ENCODE results near the gene PARP12.

PARP12 gene

DNA sequence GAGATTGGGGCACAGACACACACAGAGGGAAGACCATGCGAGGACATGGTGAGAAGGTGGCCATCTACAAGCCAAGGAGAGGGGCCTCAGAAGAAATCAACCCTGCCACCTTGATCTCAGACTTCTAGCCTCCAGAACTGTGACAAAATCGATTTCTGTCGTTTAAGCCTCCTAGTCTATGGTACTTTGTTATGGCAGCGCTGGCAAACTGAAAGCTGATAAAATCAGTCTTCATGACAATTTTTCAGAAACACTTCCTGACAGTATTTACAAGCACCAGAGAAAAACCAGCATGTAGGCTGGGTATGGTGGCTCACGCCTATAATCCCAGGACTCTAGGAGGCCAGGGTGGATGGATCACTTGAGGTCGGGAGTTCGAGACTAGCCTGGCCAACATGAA is 4.2 kb downstream of the PARP12 start:
- DNase-seq = no peak

DNA sequence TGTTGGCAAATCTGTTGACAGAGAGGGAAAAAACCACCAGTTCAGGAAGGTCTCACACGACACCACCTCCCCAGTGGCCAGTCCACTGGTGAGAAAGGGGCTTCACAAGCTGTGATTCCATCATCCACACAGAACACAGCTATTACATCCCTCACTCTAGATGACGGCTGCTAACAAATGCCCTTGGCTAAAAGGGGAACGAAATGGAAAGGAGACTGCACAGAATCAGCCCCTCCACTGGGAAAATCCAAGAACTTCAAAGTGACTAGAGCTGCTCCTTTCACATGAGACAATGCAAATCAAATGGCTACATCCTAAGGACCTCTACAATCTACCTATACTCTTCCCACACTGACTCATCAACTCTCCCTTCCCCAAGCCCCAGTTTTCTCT is 5.6 kb downstream of the PARP12 start:
- no peak for DNase-seq

DNA sequence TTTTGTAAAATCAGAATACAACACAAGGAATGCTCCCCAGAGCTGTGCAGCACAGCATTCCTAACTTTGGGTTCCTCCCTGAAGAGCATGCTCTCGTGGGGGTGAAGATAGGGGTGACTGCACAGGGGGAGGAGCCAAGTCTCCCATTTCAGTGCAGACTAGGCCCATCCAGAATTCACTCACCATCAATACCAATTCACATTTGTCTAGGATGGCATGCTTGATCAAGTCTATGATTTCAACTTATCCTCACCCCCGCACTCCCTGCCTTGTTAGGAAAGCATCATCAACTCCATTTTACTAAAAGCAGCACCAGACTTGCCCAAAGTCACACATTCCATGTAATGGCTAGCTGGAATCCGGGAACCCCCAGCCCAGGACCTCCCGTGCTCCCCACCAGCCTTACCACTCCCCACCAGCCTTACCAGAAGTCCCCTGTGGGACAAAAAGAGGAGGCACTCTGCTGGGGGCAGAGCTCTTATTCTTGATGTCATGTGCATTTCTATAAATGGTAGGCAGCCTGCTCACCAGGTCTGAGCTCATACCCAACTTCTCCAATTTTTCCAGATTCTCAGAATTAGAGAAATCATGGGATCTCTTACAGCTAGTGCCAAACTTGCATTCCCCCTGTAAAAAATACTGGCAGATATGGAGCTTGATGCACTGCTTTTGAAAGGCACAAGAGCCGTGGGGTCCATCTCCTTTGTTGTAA is 6.2 kb downstream of the PARP12 start:
- DNase-seq = no peak

DNA sequence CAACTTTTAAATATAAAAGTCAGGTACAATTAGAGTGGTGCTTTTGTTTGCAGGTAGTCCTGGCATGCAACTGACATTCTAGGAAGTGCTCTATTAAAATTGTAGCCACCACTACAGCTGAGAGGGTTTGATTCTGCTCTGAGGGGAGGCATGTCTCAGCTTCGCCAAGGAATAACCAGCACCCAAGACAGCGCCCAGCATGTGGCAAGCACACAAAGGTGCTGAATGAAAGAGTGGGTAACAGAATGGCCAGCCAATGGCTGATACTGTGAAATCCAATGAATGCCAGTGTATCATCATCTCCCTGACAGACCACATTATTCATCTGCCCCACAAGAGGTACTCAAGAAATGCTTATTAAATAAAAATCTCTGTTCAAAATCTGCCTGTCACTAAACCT is 6.9 kb downstream of the PARP12 start:
- DNase-seq = no peak

DNA sequence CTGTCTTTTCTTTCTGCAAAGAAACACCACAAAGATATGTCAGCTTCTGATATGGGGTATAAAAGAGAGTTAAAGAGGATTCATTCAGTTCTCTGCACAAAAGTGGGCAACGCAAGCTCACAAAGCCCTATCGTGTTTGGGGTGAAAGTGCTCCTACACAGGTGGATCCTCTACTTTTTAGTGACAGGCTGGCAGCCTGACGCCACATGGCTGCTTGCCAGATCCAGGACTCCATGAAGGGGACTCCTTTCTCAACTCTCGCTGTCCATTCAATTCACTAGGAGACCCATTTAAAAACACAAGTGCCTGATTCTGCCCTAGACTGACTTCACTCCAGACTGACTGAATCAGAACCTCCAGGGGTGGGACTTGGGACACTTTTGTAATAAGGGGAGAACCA is 8.0 kb downstream of the PARP12 start:
- DNase-seq = no peak

DNA sequence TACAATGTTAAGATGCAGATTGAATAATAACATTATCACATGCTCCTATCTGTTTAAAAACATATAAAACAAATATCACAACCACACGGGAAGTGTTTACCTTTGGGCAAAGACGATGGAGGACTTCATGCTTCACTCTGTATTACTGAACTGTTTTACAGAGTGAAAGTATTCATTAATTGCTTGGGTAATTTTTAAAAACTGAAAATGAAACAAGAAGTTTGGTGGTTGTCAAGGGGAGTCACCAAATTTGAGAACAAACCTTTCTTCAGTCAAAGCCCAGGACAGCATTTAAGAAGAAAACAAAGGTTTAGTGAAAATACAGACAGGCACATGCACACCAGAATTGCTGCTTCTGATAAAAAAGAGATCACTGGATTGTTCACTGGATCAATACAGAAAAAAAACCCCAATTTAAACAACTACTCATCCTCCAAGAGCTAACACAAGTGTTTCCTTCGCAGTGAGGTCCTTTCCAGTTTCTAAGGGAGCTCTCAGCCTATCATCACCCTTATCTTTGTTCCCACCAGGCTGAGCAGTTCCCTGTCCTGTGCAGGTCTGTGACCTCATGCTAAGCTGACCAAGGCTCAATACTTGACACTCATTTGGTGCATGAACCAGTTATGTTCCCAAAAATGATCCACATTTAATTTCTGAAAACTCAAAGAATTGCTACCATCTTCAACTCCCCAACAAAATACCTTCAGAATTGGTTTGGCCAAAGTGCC is 8.8 kb downstream of the PARP12 start:
- DNase-seq = no peak

DNA sequence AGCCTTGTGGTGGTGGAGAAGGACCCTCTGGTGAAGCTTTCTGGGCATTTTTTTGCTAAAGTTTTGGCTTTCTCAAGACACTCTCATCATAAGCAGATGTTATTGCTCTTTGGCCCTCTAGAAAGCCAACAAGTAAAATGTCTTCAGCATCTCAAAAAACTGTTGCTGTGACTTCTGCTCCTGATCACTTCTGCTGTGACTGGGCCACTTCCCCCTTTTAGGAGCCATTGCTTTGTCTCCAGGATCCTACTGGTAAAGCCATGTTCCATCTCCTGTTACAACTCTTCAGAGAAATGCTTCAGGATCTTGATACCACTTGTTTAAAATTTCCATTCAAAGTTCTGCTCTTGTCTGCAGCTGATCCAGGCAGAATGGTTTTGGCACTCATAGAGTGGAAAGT is 10.9 kb downstream of the PARP12 start:
- no peak for DNase-seq

DNA sequence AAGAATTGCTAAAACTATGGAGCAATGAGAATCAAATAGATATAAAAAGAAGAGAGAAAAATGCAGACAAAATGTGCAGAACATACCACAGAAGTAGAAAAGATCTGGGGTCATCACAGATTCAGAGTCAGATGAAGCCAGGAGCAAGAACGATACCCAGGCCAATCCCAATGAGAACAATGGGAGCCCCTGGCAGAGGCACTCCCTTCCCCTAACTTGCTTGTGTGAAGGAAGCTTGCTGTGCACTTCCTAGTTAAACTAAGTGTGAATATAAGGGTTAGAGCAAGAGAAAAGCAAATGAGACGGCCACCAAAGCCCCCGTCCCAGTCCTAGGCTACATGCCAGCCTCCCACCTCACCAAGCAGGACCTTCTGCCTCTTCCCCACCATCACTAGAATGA is 12.7 kb downstream of the PARP12 start:
- DNase-seq = no peak

DNA sequence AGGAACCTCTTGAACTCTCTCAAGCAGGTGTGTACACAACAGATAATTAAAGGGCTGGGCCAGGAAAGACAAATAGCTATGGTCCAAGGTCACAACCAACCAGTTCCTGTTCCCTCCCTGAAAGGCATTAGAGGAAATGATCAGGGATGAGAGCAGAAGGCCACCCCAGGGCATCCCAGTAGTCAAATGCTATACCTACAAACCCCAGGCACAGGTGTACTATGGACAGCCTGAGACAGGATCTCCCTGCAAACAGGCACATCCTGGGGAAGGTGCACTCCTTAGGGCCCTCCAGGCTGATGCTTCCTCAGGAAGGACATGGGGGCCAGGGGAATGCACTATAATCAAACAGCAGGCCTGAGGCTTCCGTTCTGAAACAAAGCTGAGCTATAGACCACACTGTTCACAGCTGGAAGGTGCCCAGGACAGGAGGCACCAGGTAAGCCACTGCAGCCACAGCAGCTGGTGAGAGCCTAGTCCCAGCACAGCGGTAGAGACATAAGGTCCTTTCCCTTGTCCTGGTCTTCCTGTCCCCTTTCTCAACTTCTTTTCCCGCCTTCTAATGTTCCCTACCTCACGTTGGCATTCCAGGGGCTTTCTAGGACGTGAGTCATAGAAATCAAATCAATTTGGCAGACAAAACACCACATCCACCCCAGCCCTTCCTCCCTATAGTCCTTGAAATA is 13.3 kb downstream of the PARP12 start:
- no peak for DNase-seq

DNA sequence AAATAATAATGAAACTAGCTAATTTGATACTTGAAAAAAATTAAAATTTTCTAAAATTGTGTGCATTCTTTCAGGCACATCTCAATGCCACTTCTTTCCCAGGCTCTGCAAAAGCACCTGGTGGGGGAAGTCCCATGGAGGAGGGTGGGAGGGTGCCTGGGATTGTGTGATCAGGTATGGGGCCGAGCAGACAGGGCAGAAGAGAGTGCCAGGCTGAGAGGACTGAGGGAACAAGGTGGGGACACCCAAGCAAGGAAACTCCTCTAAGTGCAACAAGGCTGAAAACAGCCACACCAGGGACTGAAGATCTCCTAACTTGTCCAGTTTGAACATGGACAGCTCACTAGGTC is 13.8 kb downstream of the PARP12 start:
- DNase-seq = no peak

DNA sequence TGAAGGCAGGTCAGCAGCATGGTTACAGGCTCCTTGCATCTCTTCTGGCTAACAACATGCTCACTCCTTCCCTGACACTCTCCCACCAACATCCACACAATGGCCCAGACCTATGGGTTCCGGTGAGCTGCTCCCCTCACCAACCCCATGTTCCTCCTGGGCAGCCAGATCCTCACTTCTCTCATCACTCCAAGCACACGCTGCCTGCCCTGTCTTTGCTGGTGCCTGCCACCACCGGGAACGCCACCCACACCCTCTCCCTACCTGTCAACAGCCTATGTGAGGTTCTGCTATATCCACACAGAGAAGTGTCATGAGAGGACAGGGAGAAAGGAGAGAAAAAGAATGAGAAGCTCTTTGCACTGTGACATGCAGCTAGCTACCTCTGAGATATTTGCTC is 14.6 kb downstream of the PARP12 start:
- no peak for DNase-seq

DNA sequence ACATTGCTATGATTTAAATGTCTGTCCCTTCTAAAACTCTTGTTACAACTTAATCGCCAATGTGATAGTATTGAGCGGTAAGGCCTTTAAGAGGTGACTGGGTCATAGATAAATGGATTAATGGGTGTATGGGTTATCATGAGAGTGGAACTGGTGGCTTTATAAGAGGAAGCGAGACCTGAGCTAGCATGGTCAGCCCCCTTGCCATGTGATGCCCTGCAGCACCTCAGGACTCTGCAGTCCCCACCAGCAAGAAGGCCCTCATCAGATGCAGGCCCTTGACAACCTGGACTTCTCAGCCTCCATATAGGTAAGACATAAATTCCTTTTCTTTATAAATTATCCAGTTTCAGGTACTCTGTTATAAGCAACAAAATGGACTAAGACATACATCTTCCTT is 15.6 kb downstream of the PARP12 start:
- DNase-seq = no peak

DNA sequence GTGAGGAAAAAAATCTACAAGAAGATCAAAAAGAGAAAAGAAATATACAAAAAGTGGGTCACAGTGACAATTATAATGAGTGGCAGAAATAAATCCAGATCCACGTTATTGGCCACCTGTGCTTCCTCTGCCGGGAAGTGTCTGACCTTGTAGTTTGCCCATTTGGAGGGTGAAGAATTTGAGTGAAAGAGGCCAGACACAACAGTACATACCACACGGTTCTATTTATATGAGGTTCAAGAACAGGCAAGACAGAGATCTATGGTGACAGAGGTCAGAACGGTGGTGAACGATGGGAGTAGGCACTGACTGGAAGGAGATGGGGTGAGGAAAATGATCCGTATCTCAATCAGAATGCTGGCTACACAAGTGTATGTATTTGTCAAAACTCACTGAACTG is 17.1 kb downstream of the PARP12 start:
- DNase-seq = no peak

DNA sequence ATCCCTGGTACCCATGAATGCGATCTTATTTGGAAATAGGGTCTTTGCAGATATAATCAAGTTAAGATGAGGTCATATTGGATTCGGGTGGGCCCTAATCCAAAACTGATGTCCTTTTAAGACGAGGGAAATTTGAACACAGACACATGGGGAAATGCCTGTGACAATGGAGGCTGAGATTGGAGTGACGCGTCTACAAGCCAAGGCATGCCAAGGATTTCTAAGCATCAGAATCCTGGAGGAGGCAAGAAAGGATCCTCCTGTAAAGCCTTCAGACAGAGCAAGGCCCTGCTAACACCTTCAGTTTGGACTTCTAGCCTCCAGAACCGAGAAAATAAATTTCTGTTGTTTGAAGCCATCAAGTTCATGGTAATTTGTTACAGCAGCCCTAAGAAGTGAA is 18.5 kb downstream of the PARP12 start:
- no peak for DNase-seq

DNA sequence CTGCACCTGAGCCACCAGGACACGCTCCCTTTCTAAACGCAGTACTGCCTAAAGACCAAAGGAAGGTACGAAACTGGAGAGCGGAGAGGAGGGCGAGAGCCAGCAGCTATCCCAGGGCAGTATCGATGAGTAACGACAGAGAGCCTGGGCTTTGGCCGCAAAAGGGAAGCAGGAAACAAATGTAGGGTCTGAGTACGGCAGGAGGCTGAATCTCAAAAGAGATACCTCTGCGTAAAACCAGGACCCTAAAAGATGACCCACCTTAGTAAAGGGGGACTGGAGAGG is 20.4 kb downstream of the PARP12 start:
- DNase-seq = no peak

DNA sequence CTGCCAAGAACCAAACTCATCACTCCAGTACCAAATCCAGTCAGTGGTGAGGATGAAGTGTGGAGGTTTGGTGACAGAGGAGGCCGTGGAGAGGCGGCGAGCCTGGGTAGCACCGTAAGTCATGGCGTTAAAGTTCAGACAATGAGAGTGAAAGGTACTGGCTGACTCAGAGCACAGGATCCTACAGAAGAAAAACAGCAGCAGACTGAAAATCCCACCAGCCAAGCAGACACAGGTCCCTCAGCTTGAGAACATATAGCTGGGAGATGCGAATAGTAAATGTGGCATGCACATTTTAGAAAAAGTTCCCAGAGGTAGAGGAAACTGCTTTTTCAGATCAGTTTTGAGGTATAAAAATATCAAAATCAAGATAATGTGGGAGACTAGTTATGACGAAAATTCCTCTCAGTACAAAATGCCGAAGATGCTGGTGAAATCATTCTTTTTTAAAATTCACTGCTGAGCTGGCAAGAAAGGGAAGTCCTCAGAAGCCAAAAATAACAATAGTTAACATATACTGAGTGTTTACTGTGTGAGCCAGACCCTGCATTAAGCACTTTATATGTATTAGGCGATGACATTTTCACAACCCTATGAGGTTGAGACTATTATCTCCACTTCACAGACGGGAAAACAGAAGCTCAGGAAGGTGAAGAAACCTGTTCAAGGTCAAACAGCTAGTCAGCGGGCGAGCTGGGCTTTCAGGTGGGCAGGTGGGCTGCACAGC is 20.9 kb downstream of the PARP12 start:
- DNase-seq = no peak

DNA sequence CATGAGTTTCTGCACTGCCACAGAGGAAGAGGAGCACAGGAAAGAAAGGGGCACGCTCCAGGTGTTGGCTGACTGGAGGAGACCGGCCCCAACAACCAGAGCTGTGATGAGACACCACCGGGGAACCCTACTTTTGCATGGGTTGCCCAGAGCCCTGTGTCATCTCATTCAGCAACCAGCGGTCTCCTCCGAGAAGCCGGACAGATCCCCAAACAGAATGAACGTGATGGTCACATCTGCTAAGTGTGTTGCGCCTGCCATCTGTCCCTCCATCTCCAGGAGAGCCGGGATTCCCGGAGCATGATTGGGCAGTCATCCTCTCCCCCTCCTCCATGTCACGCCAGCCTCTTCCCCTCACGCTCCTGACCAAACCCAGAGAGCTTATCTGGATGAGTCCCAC is 22.9 kb downstream of the PARP12 start:
- DNase-seq = no peak

DNA sequence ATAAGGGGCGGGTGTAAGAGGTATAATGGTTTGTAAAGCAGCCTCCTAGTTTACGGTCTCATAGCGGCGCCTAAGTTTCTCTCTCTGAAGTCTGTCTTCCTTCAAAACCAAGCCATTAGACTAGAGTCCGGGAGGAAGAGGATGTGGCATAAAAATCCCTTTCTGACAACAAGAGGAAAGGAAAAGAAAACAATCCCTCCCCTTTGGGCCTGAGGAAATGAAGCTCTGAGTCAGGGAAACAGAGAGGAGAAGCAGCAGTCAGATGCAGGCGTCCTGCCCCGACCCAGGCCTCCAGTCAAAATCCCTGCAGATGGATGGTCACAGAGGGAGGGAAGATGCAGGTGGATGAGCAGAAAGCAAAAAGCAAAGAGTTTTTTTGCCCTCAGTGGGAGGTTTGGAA is 23.7 kb downstream of the PARP12 start:
- no peak for DNase-seq

DNA sequence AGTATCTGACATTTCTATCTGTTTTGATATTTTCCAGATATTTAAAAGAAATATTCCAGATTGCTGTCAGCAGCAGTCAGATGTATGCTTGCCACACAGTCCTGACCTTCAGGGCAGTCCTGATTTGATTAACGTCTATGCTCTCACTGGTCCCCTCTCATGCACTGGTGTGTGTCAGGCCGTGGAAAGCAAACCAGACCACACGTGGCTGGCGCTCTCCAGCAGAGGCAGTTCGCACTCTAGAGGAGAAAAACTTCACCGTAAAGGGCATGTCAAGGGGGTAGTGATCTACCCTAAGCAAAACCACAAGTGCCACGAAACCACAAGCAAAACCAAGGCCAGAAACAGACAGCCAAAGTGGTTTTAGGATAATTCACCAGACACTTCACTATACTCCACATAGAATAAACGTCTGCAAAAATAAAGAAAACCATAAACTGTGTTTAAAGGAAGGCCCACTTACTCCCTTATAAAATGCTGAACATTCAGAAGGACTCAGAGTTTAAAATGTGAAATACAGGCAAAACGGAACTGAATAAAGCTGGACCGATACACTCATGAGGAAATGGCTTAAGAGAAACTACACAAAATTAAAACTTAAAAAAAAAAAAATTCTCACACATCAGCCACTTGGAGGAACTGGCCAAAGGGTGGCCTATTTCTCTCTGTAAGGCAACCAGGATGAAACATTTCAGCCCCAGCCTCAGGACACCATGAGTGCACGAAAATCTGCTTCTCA is 26.4 kb downstream of the PARP12 start:
- DNase-seq = no peak

DNA sequence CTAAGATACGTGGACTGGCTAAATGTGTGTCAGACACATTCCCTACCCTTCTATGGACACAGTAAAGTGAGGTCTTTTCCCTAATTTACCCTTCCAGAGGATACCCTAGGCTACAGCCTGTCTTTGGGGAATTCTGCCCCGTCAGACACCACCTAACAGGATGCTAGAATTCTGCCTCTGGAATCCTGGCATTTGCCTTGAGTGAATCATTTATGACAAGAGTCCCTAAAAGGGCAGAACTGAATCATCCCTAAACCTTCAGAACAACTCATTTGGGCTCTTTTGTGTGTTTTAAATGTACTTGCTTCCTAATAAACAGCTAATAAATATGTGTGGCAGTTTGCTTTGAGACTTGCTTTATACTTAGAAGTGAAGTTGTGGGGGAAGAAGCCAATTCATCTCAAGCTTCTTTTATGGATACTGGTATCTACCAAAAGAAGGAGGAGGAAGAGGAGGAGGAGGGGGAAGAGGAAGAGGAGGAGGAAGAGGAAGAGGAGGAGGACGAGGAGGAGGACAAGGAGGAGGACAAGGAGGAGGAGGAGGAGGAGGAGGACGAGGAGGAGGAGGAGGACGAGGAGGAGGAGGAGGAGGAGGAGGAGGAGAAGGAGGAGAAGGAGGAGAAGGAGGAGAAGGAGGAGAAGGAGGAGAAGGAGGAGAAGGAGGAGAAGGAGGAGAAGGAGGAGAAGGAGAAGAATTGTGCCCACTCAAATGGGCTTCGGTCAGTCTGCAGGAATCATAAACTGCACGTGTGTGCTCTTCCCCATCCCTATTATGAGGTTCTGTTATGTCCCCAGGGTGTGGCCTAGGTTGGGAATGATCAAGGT is 27.1 kb downstream of the PARP12 start:
- DNase-seq = no peak

DNA sequence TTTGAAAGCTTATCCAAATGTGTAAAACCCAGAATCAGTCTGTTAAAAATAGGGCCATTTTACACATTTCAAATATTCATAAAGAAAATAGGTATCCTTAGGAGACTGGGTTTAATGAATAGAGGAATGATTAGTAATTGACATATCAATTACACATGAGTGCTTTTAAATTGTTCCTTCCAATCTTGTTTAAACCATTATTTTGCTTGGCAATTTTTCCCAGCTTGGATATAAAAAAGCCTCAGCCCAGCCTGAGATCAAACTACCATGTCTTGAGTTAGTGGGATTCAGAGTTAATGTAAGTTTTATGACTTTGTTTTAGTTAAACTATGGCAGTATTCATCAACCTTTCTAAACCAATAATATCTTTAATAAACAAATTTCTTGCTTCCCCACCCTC is 28.3 kb downstream of the PARP12 start:
- DNase-seq = no peak

DNA sequence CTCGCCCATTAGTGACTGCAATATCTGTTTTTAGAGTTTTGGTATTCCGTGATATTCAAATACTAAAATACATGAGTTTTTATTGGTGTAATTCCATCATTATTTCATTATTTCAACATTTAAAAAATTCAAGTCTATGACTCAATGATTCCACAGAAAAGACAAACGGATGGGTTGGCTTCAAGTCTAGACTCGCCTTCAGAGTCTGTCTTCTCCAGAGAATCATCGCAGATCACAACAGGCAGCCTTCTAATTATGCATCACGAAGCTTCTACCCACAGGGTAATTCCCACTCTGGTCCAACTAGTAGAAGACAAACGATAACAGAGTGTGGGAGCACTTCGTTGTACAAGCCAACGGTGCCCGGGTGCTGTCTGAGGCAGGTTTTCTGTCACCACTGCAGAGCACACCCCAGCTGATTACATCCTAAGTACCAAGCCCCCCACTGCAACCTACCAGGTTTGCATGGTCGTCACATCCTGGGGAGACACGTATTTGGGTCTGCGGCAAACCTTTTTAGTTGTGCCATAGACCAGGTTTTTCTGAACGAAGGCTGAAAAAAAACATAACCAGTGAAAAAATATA is 28.9 kb downstream of the PARP12 start:
- no peak for DNase-seq
